Colonic mucosa (tissue), 4 donors: ENCODE data around the gene IGSF6. TPM values are rescaled to one million over a fixed set of nuclear protein-coding genes. Genes with fewer than 3 reads are reported as not detected.
A peak's percentile ranks its signal among the peaks of the same experiment; 100 is the strongest.
"Not testable (repeated sequence)": the region's sequence is repeated elsewhere in the genome, so short reads cannot be mapped to it uniquely, and the experiment has no call there.

Experiments
- DNase-seq: peaks from one replicate; pipeline ENCODE4 v3.0.0-alpha.2; 2020
- H3K27ac ChIP-seq: fragments of 200-600 bp; one replicate; pipeline ENCODE4 v1.8.0; 2021
- H3K27me3 ChIP-seq: fragments of 200-600 bp; one replicate; pipeline ENCODE4 v1.8.0; 2021
- H3K36me3 ChIP-seq: fragments of 200-600 bp; one replicate; pipeline ENCODE4 v1.8.0; 2021
- H3K4me1 ChIP-seq: fragments of 200-600 bp; one replicate; pipeline ENCODE4 v1.8.0; 2021; ENCODE audit warnings: mild to moderate bottlenecking
- H3K4me3 ChIP-seq: fragments of 200-600 bp; one replicate; pipeline ENCODE4 v1.8.0; 2021
- H3K9ac ChIP-seq, 2 donors: one replicate each; pipeline ENCODE4 v1.7.0; 2013; ENCODE audit warnings: control low read depth in 2 of 2, low read depth in 2 of 2, low read length in 2 of 2
- H3K9me3 ChIP-seq: fragments of 200-600 bp; one replicate; pipeline ENCODE4 v1.8.0; 2021
- intact Hi-C: fragments of 100-400 bp; cut with DNase I; formaldehyde crosslinking; loops from one replicate; pipeline ENCODE4 v1.14.1; 2022
- total RNA-seq, 2 donors: library from RNA; stranded (reverse); fragmentation: NEBNext Ultra II Directional in 1 of 2; extraction: Animal tissue kit (Norgen Biotek cat#: 25700) in 1 of 2; gene quantifications; one replicate each; pipeline ENCODE4 v1.2.1, GENCODE V29; 2021
- TF ChIP-seq, protein P1 (sequence below): fragments of 200-600 bp; IDR thresholded peaks from one replicate; pipeline ENCODE4 v1.8.0; 2022; ENCODE audit warnings: antibody characterized with exemption, mild to moderate bottlenecking
- donor health status: healthy.
- donor health status: DM: no; HTN: no; CAD: no.
- donor health status: DM: no; HTN: no; CAD: no.

Gene IGSF6
- total RNA-seq, 2 donors from 2014 or later, result 2.7 to 4.7 TPM

DNA sequence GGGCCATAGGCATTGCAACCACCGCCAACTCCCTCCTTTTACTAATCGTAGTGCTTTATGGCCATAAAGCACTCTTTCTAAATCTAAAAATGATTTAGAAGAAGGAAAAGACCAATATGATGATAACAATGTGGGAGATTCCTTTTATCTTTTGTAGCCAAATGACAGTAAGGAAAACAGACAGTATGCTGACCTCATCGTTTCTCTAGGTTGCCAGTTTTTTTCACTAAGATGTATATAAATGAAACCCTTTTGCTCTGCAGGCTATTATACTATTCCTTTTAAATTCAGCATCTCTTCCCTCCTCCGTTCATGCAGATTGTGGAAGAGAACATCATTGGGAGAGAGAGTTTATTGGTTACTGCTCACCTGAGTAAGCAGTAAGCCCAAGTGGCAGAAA lies 36.7 kb upstream of the IGSF6 start:
- no peaks in the 10 kb centered on the region for H3K4me1 ChIP-seq
- H3K4me3 ChIP-seq, result no peak overlapping the region
- H3K27me3 ChIP-seq, result no peaks in the 10 kb centered on the region
- TF ChIP-seq, protein P1, sequence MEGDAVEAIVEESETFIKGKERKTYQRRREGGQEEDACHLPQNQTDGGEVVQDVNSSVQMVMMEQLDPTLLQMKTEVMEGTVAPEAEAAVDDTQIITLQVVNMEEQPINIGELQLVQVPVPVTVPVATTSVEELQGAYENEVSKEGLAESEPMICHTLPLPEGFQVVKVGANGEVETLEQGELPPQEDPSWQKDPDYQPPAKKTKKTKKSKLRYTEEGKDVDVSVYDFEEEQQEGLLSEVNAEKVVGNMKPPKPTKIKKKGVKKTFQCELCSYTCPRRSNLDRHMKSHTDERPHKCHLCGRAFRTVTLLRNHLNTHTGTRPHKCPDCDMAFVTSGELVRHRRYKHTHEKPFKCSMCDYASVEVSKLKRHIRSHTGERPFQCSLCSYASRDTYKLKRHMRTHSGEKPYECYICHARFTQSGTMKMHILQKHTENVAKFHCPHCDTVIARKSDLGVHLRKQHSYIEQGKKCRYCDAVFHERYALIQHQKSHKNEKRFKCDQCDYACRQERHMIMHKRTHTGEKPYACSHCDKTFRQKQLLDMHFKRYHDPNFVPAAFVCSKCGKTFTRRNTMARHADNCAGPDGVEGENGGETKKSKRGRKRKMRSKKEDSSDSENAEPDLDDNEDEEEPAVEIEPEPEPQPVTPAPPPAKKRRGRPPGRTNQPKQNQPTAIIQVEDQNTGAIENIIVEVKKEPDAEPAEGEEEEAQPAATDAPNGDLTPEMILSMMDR, result no peak
- intact Hi-C loops, result no loop called here
- no peak overlapping the region for H3K9ac ChIP-seq
- no peaks in the 10 kb centered on the region for H3K9me3 ChIP-seq
- no peak overlapping the region for H3K27ac ChIP-seq
- no peaks in the 10 kb centered on the region for H3K36me3 ChIP-seq
- DNase-seq, result no peak

DNA sequence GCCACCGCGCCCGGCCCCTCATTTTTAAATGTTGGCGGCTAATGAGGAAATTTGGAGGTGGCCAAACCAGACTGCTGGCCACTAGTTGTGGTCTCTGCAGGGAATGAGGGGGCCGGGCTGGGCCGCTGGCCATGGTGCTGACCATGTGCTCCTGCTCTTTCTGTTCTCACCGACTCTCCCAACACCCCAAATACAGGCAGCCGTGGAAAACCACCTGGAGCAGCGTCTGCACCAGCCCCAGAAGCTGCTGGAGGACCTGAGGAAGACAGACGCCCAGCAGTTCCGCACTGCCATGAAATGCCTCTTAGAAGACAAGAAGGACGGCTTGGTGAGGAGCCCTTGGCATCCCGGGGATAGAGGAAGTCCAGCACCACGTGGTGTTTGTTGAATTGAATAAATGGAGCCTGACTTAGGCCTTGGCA lies 32.6 kb upstream of the IGSF6 start:
- intact Hi-C loops, result no loop called here
- H3K9me3 ChIP-seq, result no peaks in the 10 kb centered on the region
- TF ChIP-seq, protein P1, result no peak
- no peak overlapping the region for H3K9ac ChIP-seq
- DNase-seq, result no peak
- H3K4me3 ChIP-seq, result no peak overlapping the region
- no peaks in the 10 kb centered on the region for H3K36me3 ChIP-seq
- no peaks in the 10 kb centered on the region for H3K27me3 ChIP-seq
- no peaks in the 10 kb centered on the region for H3K4me1 ChIP-seq
- H3K27ac ChIP-seq, result no peak overlapping the region

DNA sequence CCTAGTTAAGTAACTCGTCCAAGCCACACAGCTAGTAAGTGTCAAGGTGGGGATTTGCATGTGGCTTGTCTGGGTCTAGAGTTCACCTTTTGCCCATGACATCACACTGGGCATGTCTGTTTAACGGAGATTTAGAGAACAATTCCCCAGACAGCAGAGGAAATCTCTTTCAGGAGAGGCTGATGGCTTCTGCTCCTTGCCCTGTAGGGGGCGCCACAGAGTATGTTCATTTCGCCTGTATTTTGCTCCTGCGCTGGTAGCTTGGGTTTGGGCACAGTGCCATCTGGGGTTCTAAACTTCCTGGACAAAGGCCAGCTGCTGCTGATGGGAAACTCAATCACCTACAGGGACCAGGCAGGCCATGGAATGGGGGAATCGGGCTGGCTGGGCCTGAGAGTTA lies 31.8 kb upstream of the IGSF6 start:
- DNase-seq, result peak; percentile 32

DNA sequence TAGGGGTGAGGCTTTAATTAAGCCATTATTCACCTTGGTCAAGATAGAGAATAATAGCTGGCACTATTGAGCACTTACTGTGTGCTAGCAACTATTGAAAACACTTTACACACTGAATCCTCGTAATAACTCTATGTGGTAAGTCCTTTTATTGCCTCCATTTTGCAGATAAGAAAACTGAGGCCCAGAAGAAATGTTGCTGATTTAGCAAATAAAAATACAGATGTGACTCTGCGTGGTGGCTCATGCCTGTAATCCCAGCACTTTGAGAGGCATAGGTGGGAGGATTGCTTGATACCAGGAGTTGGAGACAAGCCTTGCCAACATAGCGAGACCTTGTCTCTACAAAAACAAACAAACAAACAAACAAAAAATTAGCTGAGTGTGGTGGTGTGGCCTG lies 30.8 kb upstream of the IGSF6 start:
- TF ChIP-seq, protein P1, result no peak
- Histone ChIP-seq H3K27ac (no peak overlapping the region), H3K4me1 (no peaks in the 10 kb centered on the region), H3K4me3 (no peak overlapping the region), H3K9ac (no peak overlapping the region), H3K36me3 (no peaks in the 10 kb centered on the region), H3K27me3 (no peaks in the 10 kb centered on the region), H3K9me3 (no peaks in the 10 kb centered on the region)
- DNase-seq, result no peak
- intact Hi-C loops, result no loop called here

More for the DNA sequence above, 31.8 kb upstream of the IGSF6 start:
- Histone ChIP-seq H3K9ac (no peak overlapping the region), H3K9me3 (no peaks in the 10 kb centered on the region), H3K27me3 (no peaks in the 10 kb centered on the region), H3K27ac (no peak overlapping the region), H3K4me1 (no peaks in the 10 kb centered on the region), H3K4me3 (no peak overlapping the region), H3K36me3 (no peaks in the 10 kb centered on the region)
- TF ChIP-seq, protein P1, result peak; percentile 38
- intact Hi-C loops, result no loop called here

DNA sequence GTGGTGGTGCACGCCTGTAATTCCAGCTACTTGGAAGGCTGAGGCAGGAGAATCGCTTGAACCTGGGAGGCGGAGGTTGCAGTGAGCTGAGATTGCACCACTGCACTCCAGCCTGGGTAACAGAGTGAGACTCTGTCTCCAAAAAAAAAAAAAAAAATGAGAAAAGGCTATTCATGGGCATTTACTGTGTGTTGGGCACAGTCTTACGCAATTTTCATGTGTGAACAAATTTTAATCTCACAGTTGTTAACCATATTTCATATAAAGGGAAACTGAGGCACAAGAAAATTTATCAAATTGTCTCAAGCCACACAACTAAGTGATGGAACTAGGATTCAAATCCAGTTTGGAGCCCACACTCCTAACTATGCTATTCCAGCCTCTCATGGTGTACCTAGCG lies 28.3 kb upstream of the IGSF6 start:
- H3K9ac ChIP-seq, intact Hi-C loops, H3K27ac ChIP-seq, H3K36me3 ChIP-seq, DNase-seq, H3K4me1 ChIP-seq, H3K9me3 ChIP-seq, H3K27me3 ChIP-seq, H3K4me3 ChIP-seq: not testable (repeated sequence)

DNA sequence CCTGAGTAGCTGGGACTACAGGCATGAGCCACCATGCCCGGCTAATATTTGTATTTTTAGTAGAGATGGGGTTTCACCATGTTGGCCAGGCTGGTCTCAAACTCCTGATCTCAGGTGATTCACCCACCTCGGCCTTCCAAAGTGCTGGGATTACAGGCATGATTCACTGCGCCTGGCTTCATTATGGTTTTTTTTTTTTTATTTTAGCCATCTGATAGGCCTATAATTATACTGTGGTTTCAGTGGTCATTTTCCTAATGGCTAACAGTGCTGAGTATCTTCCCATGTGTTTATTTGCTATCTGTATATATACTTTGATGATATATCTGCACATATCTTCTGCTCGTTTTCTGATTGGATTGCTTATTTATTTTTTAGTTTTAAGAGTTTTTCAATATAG lies 22.0 kb upstream of the IGSF6 start:
- not testable (repeated sequence) for H3K4me1 ChIP-seq, H3K9ac ChIP-seq

DNA sequence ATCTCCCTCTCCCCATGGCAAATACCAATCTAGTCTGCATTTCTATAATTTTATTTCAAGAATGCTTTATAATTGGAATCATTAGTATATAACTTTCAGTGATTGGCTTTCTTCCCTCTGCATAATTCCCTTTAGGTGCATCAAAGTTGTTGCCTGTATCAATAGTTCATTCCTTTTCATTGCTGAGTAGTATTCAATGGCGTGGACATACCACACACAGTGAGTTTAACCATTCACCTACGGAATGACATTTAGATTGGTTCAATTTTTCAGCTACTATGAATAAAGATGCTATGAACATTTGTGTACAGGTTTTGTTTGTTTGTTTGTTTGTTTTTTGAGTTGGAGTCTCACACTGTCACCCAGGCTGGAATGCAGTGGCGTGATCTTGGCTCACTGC lies 21.1 kb upstream of the IGSF6 start:
- Histone ChIP-seq H3K36me3 (no peaks in the 10 kb centered on the region), H3K4me1 (no peaks in the 10 kb centered on the region), H3K27ac (no peak overlapping the region), H3K9ac (no peak overlapping the region), H3K9me3 (no peaks in the 10 kb centered on the region), H3K27me3 (no peaks in the 10 kb centered on the region), H3K4me3 (no peak overlapping the region)
- TF ChIP-seq, protein P1, result no peak
- intact Hi-C loops, result no loop called here
- DNase-seq, result no peak

More for the DNA sequence above, 22.0 kb upstream of the IGSF6 start:
- H3K9me3 ChIP-seq, intact Hi-C loops, H3K27ac ChIP-seq, DNase-seq, H3K36me3 ChIP-seq, H3K4me3 ChIP-seq, H3K27me3 ChIP-seq: not testable (repeated sequence)
